HG02759 (cell line): ENCODE measurements around the gene TNFRSF17.

Experiments
- ATAC-seq: cut with Tn5 transposase; IDR thresholded peaks from one replicate; pipeline ENCODE4 v1.9.1; 2021; ENCODE audit warnings: mild to moderate bottlenecking, moderate library complexity; ENCODE audit not compliant: unreplicated experiment

The TNFRSF17 gene

DNA sequence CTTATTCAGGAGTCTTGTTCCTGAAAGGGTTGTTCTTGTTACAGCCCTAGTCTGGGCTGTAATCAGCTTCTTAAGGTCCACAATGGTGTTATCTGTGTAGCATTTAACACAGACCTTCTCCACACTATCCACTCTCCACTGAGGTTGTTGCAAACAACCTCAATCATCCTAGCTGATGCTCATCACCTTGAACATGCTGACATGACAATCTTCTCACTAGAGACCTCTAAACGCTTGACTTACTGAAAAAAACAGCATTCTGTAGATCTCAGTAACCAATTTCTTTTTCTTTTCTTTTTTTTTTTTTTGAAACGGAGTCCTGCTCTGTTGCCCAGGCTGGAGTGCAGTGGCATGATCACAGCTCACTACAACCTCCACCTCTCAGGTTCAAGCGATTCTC, 3.6 kb downstream of the TNFRSF17 start:
- no peak for ATAC-seq

GRCh38 chr16:11970292-11970691, 5.3 kb downstream of the TNFRSF17 start:
- ATAC-seq: peak; percentile 41

GRCh38 chr16:11972128-11972527, 7.1 kb downstream of the TNFRSF17 start:
- no peak for ATAC-seq

DNA sequence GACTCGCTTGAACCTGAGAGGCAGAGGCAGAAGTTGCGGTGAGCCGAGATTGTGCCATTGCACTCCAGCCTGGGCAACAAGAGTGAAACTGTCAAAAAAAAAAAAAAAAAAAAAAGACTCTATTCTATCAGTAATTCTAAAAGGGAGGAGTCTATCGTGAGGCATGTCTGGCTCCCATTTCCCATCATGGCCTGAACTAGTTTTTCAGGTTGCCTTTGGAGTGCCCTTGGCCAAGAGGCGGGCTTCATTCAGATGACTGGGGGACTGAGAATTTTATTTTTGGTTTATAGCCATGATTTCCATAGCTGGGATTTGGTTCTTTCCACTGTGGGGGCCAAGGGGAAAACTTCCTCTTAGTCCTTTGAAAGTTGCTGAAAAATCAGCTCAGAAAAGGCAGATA, 8.1 kb downstream of the TNFRSF17 start:
- no peak for ATAC-seq

DNA sequence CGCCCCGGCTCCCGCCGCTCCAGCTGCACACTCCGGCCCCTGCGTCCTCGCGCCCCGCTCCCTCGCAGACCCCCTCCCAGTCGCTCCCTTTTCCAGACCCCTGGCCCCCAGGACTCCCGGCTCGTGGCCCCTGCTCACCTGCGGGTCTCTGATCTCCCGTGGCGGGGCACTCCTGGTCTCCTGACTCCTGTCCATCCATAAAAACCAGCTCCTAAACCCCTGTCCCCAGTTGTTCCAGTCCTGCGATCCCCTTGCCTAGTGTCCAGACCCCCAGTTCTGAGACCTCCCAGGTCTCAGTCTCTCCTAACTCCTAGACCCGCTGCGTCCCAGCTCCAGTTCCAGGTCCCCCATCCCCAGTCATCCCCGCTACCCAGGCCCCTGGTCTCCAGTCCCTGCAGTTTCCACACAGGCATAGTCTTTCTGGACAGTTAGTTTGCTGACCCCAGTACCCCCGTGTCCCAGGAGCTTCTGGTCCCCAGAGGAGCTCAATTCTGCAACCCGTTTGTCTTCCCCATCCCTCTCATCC, 11.9 kb downstream of the TNFRSF17 start:
- ATAC-seq: peak; percentile 9

DNA sequence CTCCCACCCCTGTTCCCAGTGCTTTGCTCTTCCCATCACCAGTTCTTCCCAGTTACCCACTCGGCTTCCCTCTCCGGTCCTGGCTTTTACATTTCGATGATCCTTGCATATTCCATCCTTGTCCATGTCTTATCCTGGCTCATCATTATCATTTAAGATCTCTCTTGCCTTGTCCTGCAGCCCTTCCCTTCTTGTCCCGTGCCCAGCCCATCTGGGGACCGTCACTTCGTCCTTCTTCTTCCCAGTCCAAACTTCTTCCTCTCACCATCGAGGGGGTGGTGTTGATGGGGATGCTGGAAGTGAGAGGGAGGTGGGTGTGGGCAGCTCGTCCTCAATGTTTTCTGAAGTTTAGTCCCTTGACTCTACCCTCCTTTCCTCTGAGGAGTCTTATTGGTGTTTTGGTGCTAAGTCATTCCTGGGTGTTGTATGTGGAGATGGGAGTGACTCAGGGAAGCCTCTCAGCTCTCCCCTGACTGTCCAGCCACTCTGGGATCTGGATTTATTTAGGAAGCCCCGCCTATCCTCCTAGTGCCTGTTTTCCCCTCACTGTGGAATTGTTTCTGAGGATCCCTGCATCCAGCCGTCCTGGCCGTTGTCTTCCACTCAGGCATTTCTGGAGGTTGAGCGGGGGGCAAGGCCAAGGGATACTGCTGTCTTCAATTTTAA, 12.5 kb downstream of the TNFRSF17 start:
- no peak for ATAC-seq

DNA sequence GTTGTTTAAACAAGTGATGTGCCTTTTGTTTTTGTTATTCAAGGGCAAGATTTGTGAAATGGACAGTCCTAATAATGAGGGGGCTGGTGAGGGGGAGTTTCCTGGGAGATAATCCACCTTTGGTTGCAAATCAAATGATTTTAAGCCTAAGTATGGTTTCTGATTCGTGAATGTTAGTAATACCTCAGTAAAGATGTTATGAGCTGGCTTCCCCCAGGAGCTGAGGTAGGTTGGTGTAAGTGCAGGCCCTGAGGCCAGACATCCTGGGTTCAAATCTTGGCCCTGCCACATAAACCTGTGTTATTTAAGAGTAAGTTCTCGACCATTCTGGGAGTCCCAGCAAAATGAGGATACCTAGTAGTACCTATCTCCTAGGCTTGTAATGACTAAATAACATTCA, 13.1 kb downstream of the TNFRSF17 start:
- no peak for ATAC-seq

- no peak for ATAC-seq
Observed at GRCh38 chr16:11979013-11979672, 14.1 kb downstream of the TNFRSF17 start.

- no peak for ATAC-seq
Observed at GRCh38 chr16:11980136-11980844, 15.3 kb downstream of the TNFRSF17 start.

GRCh38 chr16:11985250-11985649, 20.2 kb downstream of the TNFRSF17 start:
- ATAC-seq: no peak

GRCh38 chr16:11986521-11987057, 21.6 kb downstream of the TNFRSF17 start:
- ATAC-seq: no peak

DNA sequence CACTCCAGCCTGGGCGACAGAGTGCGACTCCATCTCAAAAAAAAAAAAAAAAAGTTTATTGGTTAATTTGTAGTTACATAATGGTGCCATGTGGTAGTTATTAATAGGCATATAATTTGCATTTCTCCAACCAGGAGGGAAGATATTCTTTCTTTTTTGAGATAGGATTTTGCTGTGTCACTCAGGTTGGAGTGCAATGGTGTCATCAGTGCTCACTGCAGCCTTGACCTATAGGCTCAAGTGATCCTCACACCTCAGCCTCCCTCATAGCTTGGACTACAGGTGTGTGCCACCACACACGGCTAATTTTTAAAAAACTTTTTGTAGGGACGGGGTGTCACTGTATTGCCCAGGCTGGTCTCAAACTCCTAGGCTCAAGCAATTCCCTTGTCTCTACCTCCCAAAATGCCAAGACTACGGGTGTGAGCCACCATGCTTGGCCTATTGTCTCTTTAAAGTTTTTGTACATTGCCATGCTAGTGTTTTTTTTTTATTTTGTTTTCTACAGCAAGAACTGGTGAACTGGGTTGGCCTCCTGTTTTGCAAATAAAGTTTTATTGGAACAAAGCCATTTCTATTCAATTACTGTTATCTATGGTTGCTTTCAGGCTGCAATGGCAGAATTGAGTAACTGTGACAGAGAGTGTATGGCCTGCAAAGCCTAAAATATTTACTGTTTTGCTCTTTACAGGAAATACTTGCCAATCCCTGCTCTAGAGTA, 23.4 kb downstream of the TNFRSF17 start:
- no peak for ATAC-seq

- peak; percentile 68 for ATAC-seq
Observed at GRCh38 chr16:11990702-11991390, 25.8 kb downstream of the TNFRSF17 start.

DNA sequence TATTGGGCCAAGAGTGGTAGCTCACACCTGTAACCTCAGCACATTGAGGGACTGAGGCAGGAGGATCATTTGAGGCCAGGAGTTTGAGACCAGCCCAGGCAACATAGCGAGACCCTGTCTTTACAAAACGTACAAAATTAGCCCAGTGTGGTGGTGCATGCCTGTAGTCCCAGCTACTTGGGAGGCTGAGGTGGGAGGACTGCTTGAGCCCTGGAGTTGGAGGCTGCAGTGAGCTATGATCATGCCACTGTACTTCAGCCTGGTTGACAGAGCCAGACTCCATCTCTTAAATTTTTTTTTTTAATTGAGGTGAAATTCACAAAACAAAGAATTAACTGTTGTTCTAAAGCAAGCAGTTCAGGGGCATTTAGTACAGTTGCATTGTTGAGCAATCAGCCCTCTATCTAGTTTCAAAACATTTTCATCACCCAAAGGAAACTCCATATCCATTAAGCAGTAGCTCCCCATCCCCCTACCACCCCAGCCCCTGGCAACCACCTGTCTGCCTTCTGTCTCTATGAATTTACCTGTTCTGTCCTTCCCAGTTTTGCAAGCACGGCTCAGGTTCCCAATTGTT, 27.1 kb downstream of the TNFRSF17 start:
- no peak for ATAC-seq

DNA sequence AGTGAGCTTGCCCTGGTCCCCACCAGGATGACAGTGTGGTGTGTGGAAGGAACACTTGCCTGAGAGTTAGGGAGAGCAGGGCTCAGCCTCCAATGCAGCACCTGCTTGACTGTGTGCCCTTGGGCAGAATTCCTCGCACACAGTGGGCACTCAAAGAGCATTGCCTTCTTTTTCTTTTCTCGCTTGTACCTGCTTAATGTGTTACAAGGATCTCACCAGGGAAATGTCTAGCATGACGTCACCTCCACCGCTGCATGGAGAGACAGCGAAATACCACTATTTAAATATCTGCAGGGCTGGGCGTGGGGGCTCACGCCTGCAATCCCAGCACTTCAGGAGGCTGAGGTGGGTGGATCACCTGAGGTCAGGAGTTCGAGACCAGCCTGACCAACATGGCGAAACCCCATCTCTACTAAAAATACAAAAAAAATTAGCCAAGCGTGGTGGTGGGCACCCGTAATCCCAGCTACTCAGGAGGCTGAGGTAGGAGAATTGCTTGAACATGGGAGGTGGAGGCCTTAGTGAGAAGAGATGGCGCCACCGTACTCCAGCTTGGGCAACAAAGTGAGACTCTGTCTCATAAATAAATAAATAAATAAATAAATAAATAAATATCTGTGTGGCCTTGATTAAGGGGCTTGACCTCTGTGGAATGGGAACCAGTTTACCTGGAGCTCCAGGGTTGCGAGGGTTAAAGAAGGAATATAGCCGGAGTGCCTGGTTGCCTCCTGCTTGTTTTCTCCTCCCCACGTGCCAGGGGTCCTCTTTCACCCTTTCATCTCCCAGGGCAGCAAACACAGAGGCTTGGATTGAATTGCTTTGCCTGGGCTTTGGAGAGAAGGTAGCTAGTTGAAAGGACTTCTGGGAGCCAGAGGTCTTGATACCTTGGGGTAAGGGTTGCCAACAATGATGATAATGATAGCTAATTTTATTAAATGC, 27.8 kb downstream of the TNFRSF17 start:
- ATAC-seq: no peak

DNA sequence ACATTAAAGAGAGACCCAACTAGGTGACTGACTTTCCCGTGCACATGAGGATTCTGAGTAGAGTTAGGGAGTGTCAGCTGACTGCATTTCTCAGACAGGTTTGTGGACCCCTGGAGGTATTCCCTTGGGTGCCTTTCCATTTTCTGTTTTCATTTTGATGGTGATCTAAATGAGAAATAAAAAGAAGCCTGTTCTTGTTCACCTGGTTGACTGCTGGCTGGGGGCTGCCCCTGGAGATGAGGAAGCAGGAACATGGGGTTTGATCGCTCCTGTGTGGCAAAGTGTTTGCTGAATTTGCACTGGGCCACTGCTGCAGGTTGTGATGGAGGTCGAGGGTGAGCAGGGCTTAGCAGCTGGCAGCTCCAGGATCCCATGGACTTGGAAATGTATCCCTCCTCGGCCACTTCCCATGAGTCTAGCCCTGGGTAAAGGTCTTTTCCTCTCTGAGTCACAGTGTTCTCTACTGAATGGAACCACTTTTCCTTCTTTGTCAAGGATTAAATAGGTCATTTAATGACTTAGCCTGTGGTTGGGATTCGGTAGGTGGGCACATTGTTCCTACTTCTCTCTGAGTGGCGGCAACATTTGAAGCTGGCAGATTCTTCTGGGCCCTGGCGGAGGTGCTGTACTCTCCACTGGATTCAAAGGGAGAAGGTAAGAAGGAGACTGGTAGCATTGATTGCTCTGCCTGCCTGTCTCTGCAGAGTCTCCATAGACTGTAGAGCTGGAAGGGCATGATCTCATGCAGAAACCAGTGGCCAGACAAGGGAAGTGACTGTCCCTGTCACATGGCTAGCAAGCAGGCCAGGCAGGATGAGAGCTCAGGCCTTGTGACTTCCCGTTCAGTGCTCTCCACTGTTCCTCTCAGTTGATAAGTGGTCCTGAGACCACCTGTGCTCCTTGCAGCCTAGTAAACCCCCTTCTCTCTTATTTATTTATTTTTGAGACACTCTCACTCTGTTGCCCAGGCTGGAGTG, 29.4 kb downstream of the TNFRSF17 start:
- ATAC-seq: no peak

DNA sequence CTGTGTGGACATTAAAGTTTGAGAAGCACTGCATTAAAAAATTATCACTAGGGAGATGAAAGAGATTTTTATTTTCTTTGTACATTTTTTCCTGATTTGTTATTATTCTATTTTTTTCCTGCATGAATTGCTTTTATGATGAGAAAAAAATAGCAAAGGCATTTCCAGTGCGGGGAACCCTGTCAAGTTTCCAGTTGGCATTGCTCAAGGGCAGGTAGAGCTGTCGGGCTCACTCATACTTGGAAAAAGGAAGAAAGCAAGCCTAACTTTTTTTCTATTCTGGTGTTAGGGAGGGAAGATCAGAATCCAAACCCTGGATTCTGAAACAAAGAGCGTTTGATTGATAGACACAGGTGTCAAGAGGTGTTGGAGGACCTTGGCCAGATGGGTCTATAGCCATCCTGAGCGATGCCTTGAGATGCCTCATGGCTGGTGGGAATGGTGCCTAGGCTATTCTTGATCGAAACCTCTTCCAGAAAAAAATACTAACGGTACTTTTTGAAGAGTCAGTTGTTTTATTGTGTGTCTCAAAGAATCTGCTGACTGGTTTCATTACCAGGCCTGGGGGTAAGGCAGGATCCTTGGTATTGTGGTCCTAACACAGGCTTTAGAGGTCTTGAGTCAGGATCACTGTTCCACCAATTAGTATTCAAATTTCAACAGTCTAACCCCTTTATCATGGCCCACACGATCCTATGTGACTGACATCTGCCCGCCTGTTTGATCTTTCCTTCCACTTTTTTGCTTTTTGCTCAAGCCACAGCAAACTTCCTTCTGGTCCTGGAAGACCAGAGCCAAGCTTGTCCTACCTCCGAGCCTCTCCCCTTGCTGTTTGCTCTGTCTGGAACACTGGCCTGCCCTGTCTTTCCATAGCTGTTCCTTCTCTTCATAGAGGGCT, 31.7 kb downstream of the TNFRSF17 start:
- ATAC-seq: no peak
